ENCODE results near the gene MINK1.

The MINK1 gene

GRCh38 chr17:4900231-4901107 is 67.3 kb downstream of the MINK1 start:
- CTCF ChIA-PET: interaction anchor here (0.6 to 1.2 kb wide), 5 partner anchors 9 to 190 kb away, joined by 3 to 5 read pairs (median 3); partner anchors contain the start of gene ARRB2
- Histone ChIP-seq H3K27ac (ENCODE audit: extremely low read depth, low read depth, low read length) (no peak overlapping the region), H3K9me3 (ENCODE audit: control insufficient read depth, insufficient read depth, low read depth, low read length) (no peaks in the 10 kb centered on the region), H3K4me3 (ENCODE audit: low read depth, low read length) (no peak overlapping the region), H3K36me3 (ENCODE audit: control insufficient read depth in 2 of 2, insufficient read depth in 1 of 2, low read length in 2 of 2) (peaks cover 0 to 41% of the 10 kb centered on the region in 2 experiments; a peak in 1 of 3 replicates), H3K4me1 (ENCODE audit: control insufficient read depth, insufficient read depth, low read length) (peaks cover 3% of the 10 kb centered on the region; the same call in 1 of the 2 replicates)
- POLR2A ChIA-PET: interaction anchor here (2.1 kb wide), 1 partner anchor 66 kb away, joined by 6 read pairs; the partner anchor contains the start of gene SPAG7
- TF ChIP-seq KLF9 (tag by site-specific recombination; IDR thresholded peaks at IDR 0.05; ENCODE audit: low read depth) (0 out of 2 replicates have a peak, but pooled peaks have one; percentile 18), ZNF521 (tag by site-specific recombination; IDR thresholded peaks at IDR 0.05) (no peak), ZNF747 (tag by site-specific recombination; IDR thresholded peaks at IDR 0.05) (no peak), ZNF175 (tag by site-specific recombination; IDR thresholded peaks at IDR 0.05) (no peak)

GRCh38 chr17:4901108-4901647 is 68.0 kb downstream of the MINK1 start:
- H3K36me3 ChIP-seq (ENCODE audit: control insufficient read depth in 2 of 2, insufficient read depth in 1 of 2, low read length in 2 of 2): peaks cover 0 to 34% of the 10 kb centered on the region in 2 experiments; a peak in 1 of 3 replicates
- H3K27ac ChIP-seq (ENCODE audit: extremely low read depth, low read depth, low read length): no peak overlapping the region
- H3K9me3 ChIP-seq (ENCODE audit: control insufficient read depth, insufficient read depth, low read depth, low read length): no peaks in the 10 kb centered on the region
- no peak overlapping the region for H3K4me3 ChIP-seq (ENCODE audit: low read depth, low read length)
- H3K4me1 ChIP-seq (ENCODE audit: control insufficient read depth, insufficient read depth, low read length): peaks cover 3% of the 10 kb centered on the region; the same call in 1 of the 2 replicates
- ChIA-PET CTCF (interaction anchor here (0.6 to 1.2 kb wide), 5 partner anchors 8 to 338 kb away, joined by 3 to 6 read pairs (median 3); partner anchors contain the start of gene ARRB2), POLR2A (interaction anchor here (0.6 to 2.1 kb wide), 2 partner anchors 43 to 66 kb away, joined by 3 to 6 read pairs; partner anchors contain the start of gene SPAG7)
- TF ChIP-seq ZNF398 (tag by site-specific recombination; IDR thresholded peaks at IDR 0.05): no peak
- no peak for TF ChIP-seq MEIS1 (CRISPR knock-in tag; IDR thresholded peaks at IDR 0.05; ENCODE audit: borderline replicate concordance)
- no peak for TF ChIP-seq ZNF2 (tag by site-specific recombination; IDR thresholded peaks at IDR 0.05)
- TF ChIP-seq KLF17 (tag by site-specific recombination; IDR thresholded peaks at IDR 0.05): no peak
- no peak for TF ChIP-seq KLF7 (tag by site-specific recombination; IDR thresholded peaks at IDR 0.05; ENCODE audit: borderline replicate concordance)
- no peak for TF ChIP-seq ZNF580 (tag by site-specific recombination; IDR thresholded peaks at IDR 0.05)
- TF ChIP-seq BCL11A (tag by site-specific recombination; IDR thresholded peaks at IDR 0.05; ENCODE audit: low read depth): no peak

GRCh38 chr17:4901648-4902344 is 68.7 kb downstream of the MINK1 start:
- no peak overlapping the region for H3K4me3 ChIP-seq (ENCODE audit: low read depth, low read length)
- TF ChIP-seq ZBTB17 (tag by site-specific recombination; IDR thresholded peaks at IDR 0.05): no peak
- peak; percentile 40; the same call in 1 of the 2 replicates for TF ChIP-seq SP3 (tag by site-specific recombination; IDR thresholded peaks at IDR 0.05)
- TF ChIP-seq KLF8 (tag by site-specific recombination; IDR thresholded peaks at IDR 0.05): peak; percentile 57; the same call in 1 of the 2 replicates
- TF ChIP-seq SP2 (tag by site-specific recombination; IDR thresholded peaks at IDR 0.05): peak; percentile 31
- no peak for TF ChIP-seq ZNF776 (tag by site-specific recombination; IDR thresholded peaks at IDR 0.05; ENCODE audit: borderline replicate concordance)
- H3K36me3 ChIP-seq (ENCODE audit: control insufficient read depth in 2 of 2, insufficient read depth in 1 of 2, low read length in 2 of 2): peaks cover 0 to 28% of the 10 kb centered on the region in 2 experiments; a peak in 1 of 3 replicates
- H3K27ac ChIP-seq (ENCODE audit: extremely low read depth, low read depth, low read length): no peak overlapping the region
- no peaks in the 10 kb centered on the region for H3K9me3 ChIP-seq (ENCODE audit: control insufficient read depth, insufficient read depth, low read depth, low read length)
- ChIA-PET CTCF (interaction anchor here (0.6 to 1.6 kb wide), 7 partner anchors 10 to 339 kb away, joined by 3 to 7 read pairs (median 3); no protein-coding TSS in a partner anchor), POLR2A (interaction anchor here (0.6 to 2.1 kb wide), 4 partner anchors 44 to 299 kb away, joined by 3 to 6 read pairs (median 4); partner anchors contain the start of gene SPAG7)
- peaks cover 3% of the 10 kb centered on the region; the same call in 1 of the 2 replicates for H3K4me1 ChIP-seq (ENCODE audit: control insufficient read depth, insufficient read depth, low read length)
